CD4-positive, CD25-positive, alpha-beta regulatory T cell (primary cell): Measurements from ENCODE around the gene DRGX. TPM values are rescaled to one million over a fixed set of nuclear protein-coding genes. Genes with fewer than 3 reads are reported as not detected.

Experiments used
- ATAC-seq, 2 donors: fragments of 150-1000 bp; cut with Tn5 transposase; one replicate each; pipeline ENCODE4 v1.10.0; 2021; ENCODE audit warnings: low read depth in 2 of 2, moderate number of reproducible peaks in 2 of 2, moderate library complexity in 1 of 2
- DNase-seq, 3 donors: peaks; one replicate each; pipeline versions ENCODE4 v3.0.0 to v3.0.0-alpha.2; 2012 to 2022; ENCODE audit warnings: mixed read lengths in 1 of 3
- H3K27ac ChIP-seq: one replicate; pipeline ENCODE4 v1.7.0; 2013; ENCODE audit warnings: mild to moderate bottlenecking, low read length; ENCODE audit not compliant: insufficient read depth, poor library complexity, severe bottlenecking
- H3K27me3 ChIP-seq: one replicate; pipeline ENCODE4 v1.7.0; 2013; ENCODE audit warnings: low read length; ENCODE audit not compliant: control insufficient read depth, insufficient read depth
- H3K36me3 ChIP-seq: one replicate; pipeline ENCODE4 v1.7.0; 2013; ENCODE audit warnings: mild to moderate bottlenecking, low read length, moderate library complexity; ENCODE audit not compliant: control insufficient read depth, insufficient read depth
- H3K4me1 ChIP-seq: 2 replicates; pipeline ENCODE4 v1.7.0; 2013; ENCODE audit warnings: mild to moderate bottlenecking, low read length; ENCODE audit not compliant: insufficient read depth, control insufficient read depth, poor library complexity, severe bottlenecking
- H3K4me3 ChIP-seq: one replicate; pipeline ENCODE4 v1.7.0; 2013; ENCODE audit warnings: low read depth, mild to moderate bottlenecking, low read length, moderate library complexity
- H3K9me3 ChIP-seq, 2 experiments: 1 replicate in 1 of 2; 2 replicates in 1 of 2; pipeline ENCODE4 v1.7.0; 2013; ENCODE audit warnings: low read length in 2 of 2, mild to moderate bottlenecking in 1 of 2, moderate library complexity in 1 of 2; ENCODE audit not compliant: control insufficient read depth in 2 of 2
- H3K27ac Mint-ChIP-seq, 3 donors: one replicate each; pipeline ENCODE4 v1.8.0; 2020 to 2022; ENCODE audit warnings: mild to moderate bottlenecking in 3 of 3, mixed read lengths in 3 of 3, moderate library complexity in 2 of 3
- H3K27me3 Mint-ChIP-seq: one replicate; pipeline ENCODE4 v1.8.0; 2022; ENCODE audit warnings: mild to moderate bottlenecking, mixed read lengths
- H3K36me3 Mint-ChIP-seq: one replicate; pipeline ENCODE4 v1.8.0; 2020; ENCODE audit warnings: mixed read lengths
- H3K4me1 Mint-ChIP-seq, 4 donors: one replicate each; pipeline ENCODE4 v1.8.0; 2020 to 2022; ENCODE audit warnings: mixed read lengths in 4 of 4, mild to moderate bottlenecking in 1 of 4
- H3K4me3 Mint-ChIP-seq, 4 donors: one replicate each; pipeline ENCODE4 v1.8.0; 2020 to 2022; ENCODE audit warnings: mild to moderate bottlenecking in 4 of 4, mixed read lengths in 4 of 4, moderate library complexity in 3 of 4
- H3K9me3 Mint-ChIP-seq, 7 donors: one replicate each; pipeline ENCODE4 v1.8.0; 2020 to 2022; ENCODE audit warnings: mixed read lengths in 7 of 7, mild to moderate bottlenecking in 3 of 7, moderate library complexity in 2 of 7
- polyA plus RNA-seq, 4 donors: library from polyadenylated mRNA; unstranded; fragments of 300-500 nt; fragmentation: Illumina TruSeq; gene quantifications; one replicate each; pipeline ENCODE4 v1.2.3, GENCODE V29; 2021
- total RNA-seq: library from RNA; stranded (reverse); gene quantifications from one replicate; pipeline ENCODE4 v1.2.3, GENCODE V29; 2022

DRGX gene
- total and polyA plus RNA-seq, 5 donors from 2014 or later = not detected

DNA sequence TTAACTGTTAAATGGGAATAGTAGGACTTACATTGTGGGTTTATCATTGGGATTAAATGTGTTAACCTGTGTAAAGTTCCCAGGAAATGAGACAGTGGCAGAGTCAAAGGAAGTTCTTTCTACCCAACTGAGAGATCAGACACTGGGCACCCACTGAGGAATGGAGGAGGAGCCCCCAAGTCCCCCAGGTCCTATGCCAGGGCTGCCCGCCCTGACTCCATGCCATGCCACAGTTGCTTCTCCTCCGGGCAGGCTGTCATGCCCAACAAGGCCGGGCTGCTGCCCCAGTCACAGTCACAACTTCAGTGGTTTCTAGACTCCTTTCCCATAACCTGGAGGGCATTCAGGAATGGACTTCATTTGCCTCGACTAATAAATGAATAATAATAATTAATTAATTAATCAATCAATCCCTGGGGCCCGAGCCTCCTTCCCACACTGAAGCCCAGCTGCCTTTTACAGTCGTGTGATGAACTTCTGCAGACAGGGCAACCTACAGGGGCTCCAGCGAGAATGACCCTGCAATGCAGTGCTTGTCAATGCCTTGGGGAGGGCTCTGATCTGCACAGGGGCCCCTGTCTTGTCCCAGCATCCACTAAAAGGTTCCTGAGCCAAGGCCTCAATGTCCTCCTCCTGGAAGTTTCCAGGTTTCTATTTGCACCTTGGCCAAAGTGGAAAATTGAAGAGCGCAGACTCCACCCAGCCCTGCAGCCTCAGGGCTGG, 32.4 kb downstream of the DRGX start:
- H3K36me3 ChIP-seq = no peaks in the 10 kb centered on the region
- no peak overlapping the region for H3K27ac ChIP-seq
- Mint-ChIP-seq H3K9me3 (peaks cover 0 to 3% (median 0%) of the 10 kb centered on the region in 7 donors), H3K27ac (no peak overlapping the region), H3K4me3 (no peak overlapping the region), H3K36me3 (no peaks in the 10 kb centered on the region), H3K4me1 (no peaks in the 10 kb centered on the region), H3K27me3 (no peaks in the 10 kb centered on the region)
- ATAC-seq (no peak), DNase-seq (no peak)
- no peaks in the 10 kb centered on the region for H3K27me3 ChIP-seq
- no peaks in the 10 kb centered on the region for H3K4me1 ChIP-seq
- no peak overlapping the region for H3K4me3 ChIP-seq
- H3K9me3 ChIP-seq = no peaks in the 10 kb centered on the region

DNA sequence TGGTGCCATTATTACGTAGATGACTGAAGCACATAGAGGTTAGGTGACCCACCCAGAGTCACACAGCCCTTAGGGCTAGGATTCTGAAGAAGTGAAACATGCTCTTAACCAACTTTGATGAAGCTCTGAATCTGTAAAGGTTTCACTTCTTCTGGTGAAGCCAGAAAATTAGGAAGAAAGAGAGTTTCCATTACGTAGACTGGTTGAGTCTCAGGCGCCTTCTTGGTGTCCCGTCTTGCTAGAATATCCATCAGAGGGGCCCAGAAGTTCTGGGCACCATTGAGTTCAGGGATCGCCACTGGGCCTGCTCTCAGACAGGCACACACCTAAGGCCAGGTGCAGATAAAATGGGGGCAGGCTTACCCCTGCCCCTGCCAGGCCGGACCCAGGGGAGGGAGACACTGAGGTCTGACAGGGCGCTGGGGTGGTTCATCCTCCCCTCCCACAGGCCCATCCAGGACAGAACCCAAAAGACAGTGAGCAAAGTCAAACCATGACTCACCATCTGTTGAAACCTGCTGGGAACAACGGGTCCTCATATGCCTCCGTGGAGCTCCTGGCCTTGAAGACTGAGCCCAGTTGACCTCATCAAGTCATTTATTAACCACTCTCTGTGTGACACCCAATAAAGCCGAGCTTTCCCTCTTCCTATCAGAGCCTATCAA, 33.2 kb downstream of the DRGX start:
- ATAC-seq (peak in 1 of 2 donors; percentile 19), DNase-seq (no peak)
- Histone ChIP-seq H3K27ac (no peak overlapping the region), H3K27me3 (no peaks in the 10 kb centered on the region), H3K4me3 (no peak overlapping the region), H3K36me3 (no peaks in the 10 kb centered on the region), H3K9me3 (no peaks in the 10 kb centered on the region), H3K4me1 (no peaks in the 10 kb centered on the region)
- Mint-ChIP-seq H3K36me3 (no peaks in the 10 kb centered on the region), H3K4me1 (no peaks in the 10 kb centered on the region), H3K27ac (no peak overlapping the region), H3K4me3 (no peak overlapping the region), H3K9me3 (peaks cover 0 to 4% (median 0%) of the 10 kb centered on the region in 7 donors), H3K27me3 (no peaks in the 10 kb centered on the region)

DNA sequence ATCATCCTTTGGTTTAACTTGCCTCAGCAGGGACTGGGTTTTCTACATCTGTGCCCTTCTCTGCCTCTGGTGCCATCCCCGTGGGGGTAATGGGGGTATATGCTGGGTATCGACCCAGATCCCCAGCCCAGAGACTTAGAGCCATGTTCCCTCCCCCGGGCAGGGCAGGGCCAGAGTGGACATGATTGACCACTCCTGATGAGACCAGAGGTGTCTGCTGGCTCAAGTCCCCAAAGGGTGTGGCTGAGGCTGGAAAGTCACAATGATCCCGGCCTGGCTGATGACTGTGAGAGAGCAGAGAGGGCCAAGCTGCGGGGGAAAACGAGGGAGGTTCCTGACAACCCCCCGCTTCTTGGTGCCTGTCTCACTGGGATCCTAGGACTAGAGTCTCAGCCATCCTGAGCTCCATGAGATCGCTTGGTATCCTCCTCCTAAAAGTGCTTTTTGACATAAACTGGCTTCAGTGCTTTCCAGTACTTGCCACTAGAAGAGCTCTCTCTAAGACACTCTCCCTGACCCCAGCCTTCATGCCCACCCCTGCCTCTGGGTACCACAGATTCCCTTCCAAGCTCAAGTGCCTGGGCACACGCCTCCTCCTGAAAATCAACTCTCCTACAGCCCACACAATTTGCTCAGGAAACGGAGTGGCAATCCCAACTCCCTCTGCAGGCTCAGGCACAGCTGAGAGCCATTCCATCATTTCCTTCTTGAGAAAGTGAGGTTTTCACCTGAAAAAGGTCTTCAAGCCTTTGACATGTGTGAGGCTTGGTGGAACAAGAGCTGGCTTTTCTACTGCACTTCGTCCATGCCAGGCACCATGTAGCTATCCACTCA, 33.9 kb downstream of the DRGX start:
- H3K4me3 ChIP-seq = no peak overlapping the region
- Mint-ChIP-seq H3K36me3 (no peaks in the 10 kb centered on the region), H3K4me1 (no peaks in the 10 kb centered on the region), H3K9me3 (peaks cover 0 to 4% (median 0%) of the 10 kb centered on the region in 7 donors), H3K27ac (no peak overlapping the region), H3K27me3 (no peaks in the 10 kb centered on the region), H3K4me3 (no peak overlapping the region)
- no peaks in the 10 kb centered on the region for H3K4me1 ChIP-seq
- H3K9me3 ChIP-seq = no peaks in the 10 kb centered on the region
- no peak overlapping the region for H3K27ac ChIP-seq
- no peak for ATAC-seq
- no peaks in the 10 kb centered on the region for H3K36me3 ChIP-seq
- H3K27me3 ChIP-seq = no peaks in the 10 kb centered on the region
- no peak for DNase-seq

DNA sequence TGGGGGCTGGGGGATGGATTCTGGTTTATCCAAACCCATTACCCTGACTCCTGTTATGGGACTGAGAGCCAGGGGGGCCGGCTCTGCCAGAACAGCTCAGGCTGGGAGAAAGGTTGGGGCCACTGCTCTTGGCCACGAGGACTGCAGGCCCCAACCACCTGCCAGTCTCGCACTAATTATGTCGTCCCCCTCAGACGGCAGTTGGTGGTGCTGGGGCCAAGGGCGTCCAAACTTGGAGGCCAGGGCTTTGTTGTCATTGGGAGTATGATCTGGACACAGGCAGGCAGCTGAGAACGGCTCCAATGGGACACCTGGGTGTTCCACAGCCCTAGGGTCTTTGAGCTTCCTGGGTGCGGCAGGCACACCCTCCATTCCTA, 34.7 kb downstream of the DRGX start:
- Histone ChIP-seq H3K4me1 (no peaks in the 10 kb centered on the region), H3K27me3 (no peaks in the 10 kb centered on the region), H3K27ac (no peak overlapping the region), H3K9me3 (no peaks in the 10 kb centered on the region), H3K4me3 (no peak overlapping the region), H3K36me3 (no peaks in the 10 kb centered on the region)
- Mint-ChIP-seq H3K36me3 (no peaks in the 10 kb centered on the region), H3K4me1 (no peaks in the 10 kb centered on the region), H3K9me3 (peaks cover 0 to 4% (median 0%) of the 10 kb centered on the region in 7 donors), H3K27me3 (peaks cover 3% of the 10 kb centered on the region), H3K4me3 (no peak overlapping the region), H3K27ac (no peak overlapping the region)
- no peak for DNase-seq
- no peak for ATAC-seq

DNA sequence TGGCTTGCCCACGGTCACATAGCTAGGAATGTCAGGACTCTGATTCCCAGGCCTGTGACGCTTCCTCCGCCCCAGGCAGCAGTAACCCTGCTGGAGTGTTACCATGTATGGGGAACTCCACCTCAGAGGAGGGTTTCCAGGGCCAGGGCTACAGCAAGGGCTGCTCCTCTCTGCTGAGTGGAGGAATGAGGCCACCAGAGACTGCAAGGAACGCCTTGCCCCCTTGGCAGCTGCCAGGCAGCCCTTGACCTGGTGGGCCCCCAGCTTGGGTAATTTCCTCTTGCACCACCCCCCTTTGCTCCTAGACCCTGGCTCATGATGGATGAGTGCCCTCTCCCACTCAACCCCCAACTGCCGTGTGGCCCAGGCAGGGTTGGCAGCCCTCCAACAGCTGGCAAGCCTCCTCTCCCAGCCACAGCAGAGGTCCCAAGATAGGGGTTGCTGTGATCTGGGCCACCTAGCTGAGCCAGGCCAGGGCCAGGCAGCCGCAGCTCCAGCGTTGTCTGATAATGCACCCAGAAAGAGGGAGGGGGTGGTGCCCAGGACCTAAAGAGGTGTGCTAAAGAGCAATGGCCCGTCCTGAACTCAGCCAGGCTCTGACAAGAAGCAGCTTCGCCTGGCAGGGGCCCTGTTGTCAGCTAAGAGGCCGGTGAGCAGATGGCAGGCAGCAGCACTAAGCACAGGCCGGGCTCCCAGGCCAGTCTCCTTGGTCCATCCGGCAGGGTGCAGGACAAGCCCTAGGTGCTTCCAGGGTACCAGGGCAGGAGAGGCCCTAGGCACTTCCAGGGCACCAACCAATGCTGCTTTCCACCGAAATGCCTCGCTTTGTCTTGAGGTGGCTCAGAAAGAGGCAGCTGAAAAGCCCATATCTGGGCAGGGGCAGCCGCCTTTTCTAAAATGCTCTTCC, 35.4 kb downstream of the DRGX start:
- DNase-seq (no peak), ATAC-seq (no peak)
- Histone ChIP-seq H3K27ac (no peak overlapping the region), H3K36me3 (no peaks in the 10 kb centered on the region), H3K4me3 (no peak overlapping the region), H3K4me1 (no peaks in the 10 kb centered on the region), H3K9me3 (no peaks in the 10 kb centered on the region), H3K27me3 (no peaks in the 10 kb centered on the region)
- Mint-ChIP-seq H3K27me3 (peaks cover 7% of the 10 kb centered on the region), H3K4me3 (no peak overlapping the region), H3K27ac (no peak overlapping the region), H3K9me3 (peaks cover 0 to 4% (median 0%) of the 10 kb centered on the region in 7 donors), H3K4me1 (no peaks in the 10 kb centered on the region), H3K36me3 (no peaks in the 10 kb centered on the region)

DNA sequence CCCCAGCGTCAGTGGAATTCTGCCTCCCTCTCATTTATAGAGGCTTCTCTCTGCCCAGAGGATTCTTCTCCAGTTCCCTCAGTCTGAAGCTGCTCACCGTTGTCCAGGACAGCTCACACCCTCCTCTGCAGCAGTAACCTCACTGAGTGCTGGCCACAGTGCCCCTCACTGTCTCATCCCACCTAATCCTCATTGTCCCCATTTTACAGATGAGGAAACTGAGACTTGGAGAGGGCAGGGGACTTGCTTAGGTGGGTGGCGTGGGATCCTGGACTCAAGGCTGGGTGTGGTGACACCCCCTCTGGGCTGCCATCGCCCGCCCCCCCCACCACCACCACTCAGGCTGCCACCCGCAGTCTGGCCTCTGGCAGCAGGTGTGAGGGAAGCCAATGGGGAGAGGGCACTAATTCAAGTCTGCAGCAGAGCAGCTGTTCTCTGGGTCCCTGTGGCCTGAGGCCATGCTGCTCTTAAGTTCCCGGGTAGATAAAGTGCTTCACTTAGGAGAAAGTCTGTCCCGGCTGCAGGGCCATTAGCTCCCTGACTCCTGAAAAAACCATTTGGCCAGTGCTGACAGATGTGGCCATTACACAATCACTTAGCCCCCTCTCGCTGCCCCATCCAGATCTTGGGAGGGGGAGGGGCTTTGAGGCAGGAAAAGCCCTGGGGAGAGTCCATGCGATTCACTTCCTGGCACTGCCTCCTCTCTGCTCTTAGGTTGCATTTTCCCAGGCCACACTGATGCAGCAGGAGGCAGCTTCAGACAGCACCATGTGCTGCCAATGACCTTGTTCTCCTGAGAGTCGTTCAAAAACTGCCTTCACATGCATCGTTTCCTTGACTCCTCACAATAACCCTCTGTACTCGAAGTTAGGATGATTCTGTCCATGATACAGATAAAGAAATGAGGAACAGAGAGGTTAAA, 36.3 kb downstream of the DRGX start:
- peaks cover 0 to 4% (median 0%) of the 10 kb centered on the region in 7 donors for H3K9me3 Mint-ChIP-seq
- H3K4me3 ChIP-seq = no peak overlapping the region
- H3K36me3 Mint-ChIP-seq = no peaks in the 10 kb centered on the region
- DNase-seq = no peak
- no peak for ATAC-seq
- H3K4me3 Mint-ChIP-seq = no peak overlapping the region
- no peaks in the 10 kb centered on the region for H3K36me3 ChIP-seq
- H3K4me1 ChIP-seq = no peaks in the 10 kb centered on the region
- H3K9me3 ChIP-seq = no peaks in the 10 kb centered on the region
- no peaks in the 10 kb centered on the region for H3K4me1 Mint-ChIP-seq
- no peak overlapping the region for H3K27ac ChIP-seq
- no peak overlapping the region for H3K27ac Mint-ChIP-seq
- no peaks in the 10 kb centered on the region for H3K27me3 ChIP-seq
- peaks cover 7% of the 10 kb centered on the region for H3K27me3 Mint-ChIP-seq
